ENCODE data around the gene PHLDA1.

GRCh38 chr12:75984577-75985182, 46.9 kb downstream of the PHLDA1 start:
- TF ChIP-seq CTCF (IDR thresholded peaks at IDR 0.05) (no peak), RCOR1 (IDR thresholded peaks at IDR 0.05; ENCODE audit: low read length) (no peak), YY1 (IDR thresholded peaks at IDR 0.05; ENCODE audit: low read depth) (no peak), EZH2phosphoT487 (IDR thresholded peaks at IDR 0.05; ENCODE audit: borderline replicate concordance, low read depth) (no peak), SMC3 (IDR thresholded peaks at IDR 0.05; ENCODE audit: low read depth, low read length) (no peak), GABPA (IDR thresholded peaks at IDR 0.05; ENCODE audit: low read depth) (no peak), USF2 (IDR thresholded peaks at IDR 0.05; ENCODE audit: borderline replicate concordance, low read depth, low read length) (no peak)

All from SK-N-SH (cell line).